Measurements from ENCODE around the gene NR1D2.
"Not testable (repeated sequence)": the region's sequence is repeated elsewhere in the genome, so short reads cannot be mapped to it uniquely, and the experiment has no call there.

NR1D2 gene

GRCh38 chr3:23944861-23945662, at the start of gene NR1D2:
NR1D2 (plus strand) TSS chr3:23945286; CDS start chr3:23945579, 293 bp downstream.
- no peaks in the 10 kb centered on the region for H3K27me3 Mint-ChIP-seq
- H3K27ac Mint-ChIP-seq = peak within 1 kb of the TSS; percentile 87
- no peaks in the 10 kb centered on the region for H3K9me3 Mint-ChIP-seq

GRCh38 chr3:23900744-23901143, 44.3 kb upstream of the NR1D2 start:
- Mint-ChIP-seq H3K36me3 (peaks cover 30% of the 10 kb centered on the region), H3K4me1 (no peaks in the 10 kb centered on the region), H3K4me3 (no peak overlapping the region)

More at GRCh38 chr3:23944861-23945662, at the start of gene NR1D2:
- peaks cover 47% of the 10 kb centered on the region for H3K4me1 Mint-ChIP-seq
- H3K36me3 Mint-ChIP-seq = peaks cover 2% of the 10 kb centered on the region
- H3K4me3 Mint-ChIP-seq = peak within 1 kb of the TSS; percentile 86

GRCh38 chr3:23904545-23904944, 40.5 kb upstream of the NR1D2 start:
- no peaks in the 10 kb centered on the region for H3K9me3 Mint-ChIP-seq
- H3K4me1 Mint-ChIP-seq = no peaks in the 10 kb centered on the region
- no peaks in the 10 kb centered on the region for H3K27me3 Mint-ChIP-seq
- peaks cover 21% of the 10 kb centered on the region for H3K36me3 Mint-ChIP-seq
- H3K27ac Mint-ChIP-seq = no peak overlapping the region
- no peak overlapping the region for H3K4me3 Mint-ChIP-seq

More at GRCh38 chr3:23900744-23901143, 44.3 kb upstream of the NR1D2 start:
- no peak overlapping the region for H3K27ac Mint-ChIP-seq
- H3K9me3 Mint-ChIP-seq = no peaks in the 10 kb centered on the region
- no peaks in the 10 kb centered on the region for H3K27me3 Mint-ChIP-seq

DNA sequence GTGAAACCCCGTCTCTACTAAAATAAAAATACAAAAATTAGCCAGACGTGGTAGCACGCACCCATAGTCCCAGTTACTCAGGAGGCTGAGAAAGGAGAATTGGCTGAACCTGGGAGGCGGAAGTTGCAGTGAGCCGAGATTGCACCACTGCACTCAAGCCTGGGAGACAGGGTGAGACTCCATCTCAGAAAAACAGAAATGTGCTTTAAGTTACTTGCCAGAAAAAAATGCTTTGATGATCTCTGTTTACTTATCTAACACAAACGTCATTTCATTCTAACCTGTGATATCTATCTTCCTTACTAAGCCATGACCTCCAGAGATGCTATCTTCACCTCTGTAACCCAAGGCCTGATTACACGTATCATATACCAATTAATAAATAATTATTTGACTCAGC, 35.7 kb upstream of the NR1D2 start:
- Mint-ChIP-seq H3K36me3 (peaks cover 15% of the 10 kb centered on the region), H3K4me1 (peaks cover 9% of the 10 kb centered on the region), H3K27ac (no peak overlapping the region), H3K9me3 (no peaks in the 10 kb centered on the region), H3K4me3 (no peak overlapping the region), H3K27me3 (no peaks in the 10 kb centered on the region)

- H3K27me3 Mint-ChIP-seq = no peaks in the 10 kb centered on the region
- H3K36me3 Mint-ChIP-seq = peaks cover 7% of the 10 kb centered on the region
- no peak overlapping the region for H3K27ac Mint-ChIP-seq
- H3K4me1 Mint-ChIP-seq = peaks cover 26% of the 10 kb centered on the region
- no peaks in the 10 kb centered on the region for H3K9me3 Mint-ChIP-seq
- no peak overlapping the region for H3K4me3 Mint-ChIP-seq
These were observed 33.7 kb upstream of the NR1D2 start for GRCh38 chr3:23911397-23911796.

GRCh38 chr3:23912335-23912734, 32.8 kb upstream of the NR1D2 start:
- Mint-ChIP-seq H3K36me3 (peaks cover 11% of the 10 kb centered on the region), H3K4me1 (peaks cover 26% of the 10 kb centered on the region)
- H3K27me3 Mint-ChIP-seq, H3K4me3 Mint-ChIP-seq, H3K27ac Mint-ChIP-seq, H3K9me3 Mint-ChIP-seq: not testable (repeated sequence)

- Mint-ChIP-seq H3K9me3 (no peaks in the 10 kb centered on the region), H3K27ac (no peak overlapping the region), H3K4me1 (peaks cover 26% of the 10 kb centered on the region), H3K36me3 (peaks cover 18% of the 10 kb centered on the region), H3K27me3 (no peaks in the 10 kb centered on the region), H3K4me3 (no peak overlapping the region)
These were observed 31.9 kb upstream of the NR1D2 start for GRCh38 chr3:23913182-23913581.

DNA sequence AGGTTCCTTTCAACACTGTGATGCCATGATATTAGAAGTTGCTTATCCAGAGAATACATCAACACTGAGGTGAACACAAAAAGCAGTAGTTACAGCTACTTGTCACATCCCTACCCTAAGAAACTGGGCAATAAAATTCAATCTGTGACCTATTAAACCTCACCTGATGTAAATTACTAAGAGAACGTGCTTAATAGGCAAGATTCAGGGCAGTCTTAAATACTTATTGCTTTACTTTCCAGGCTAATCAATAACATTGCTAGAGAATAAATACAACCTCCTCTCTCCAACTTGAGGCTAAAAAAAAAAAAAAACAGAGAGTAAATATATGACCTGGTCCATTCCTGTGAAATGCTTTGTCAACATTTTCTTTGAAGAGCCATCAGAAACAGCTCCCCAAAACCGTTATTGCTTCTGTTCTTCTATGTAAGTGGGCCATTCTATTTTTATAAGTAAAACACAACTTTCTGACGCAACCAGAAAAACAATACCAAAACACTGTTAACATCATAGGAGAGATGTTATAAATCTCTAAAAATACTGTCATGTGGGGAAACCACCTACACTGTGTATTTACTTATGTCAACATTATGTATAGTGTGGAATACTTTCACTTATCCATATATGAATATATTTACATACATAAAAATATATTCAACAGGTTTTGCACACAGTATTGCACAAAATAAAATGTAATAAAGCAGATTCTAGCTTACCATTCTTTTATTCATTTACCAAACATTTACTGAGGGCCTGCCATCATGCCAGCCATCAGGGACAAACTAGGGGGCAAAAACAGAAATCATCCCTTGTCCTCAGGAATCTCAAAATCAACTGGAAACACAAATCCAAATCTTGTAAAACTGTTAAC, 31.0 kb upstream of the NR1D2 start:
- Mint-ChIP-seq H3K4me3 (no peak overlapping the region), H3K27me3 (no peaks in the 10 kb centered on the region), H3K27ac (no peak overlapping the region), H3K36me3 (peaks cover 24% of the 10 kb centered on the region), H3K4me1 (peaks cover 35% of the 10 kb centered on the region), H3K9me3 (no peaks in the 10 kb centered on the region)

- Mint-ChIP-seq H3K27ac (no peak overlapping the region), H3K27me3 (no peaks in the 10 kb centered on the region), H3K4me1 (peaks cover 49% of the 10 kb centered on the region), H3K9me3 (no peaks in the 10 kb centered on the region), H3K36me3 (peaks cover 30% of the 10 kb centered on the region), H3K4me3 (peak overlapping the region; percentile 98)
These were observed 29.5 kb upstream of the NR1D2 start for GRCh38 chr3:23915537-23916108.

- H3K36me3 Mint-ChIP-seq = peaks cover 32% of the 10 kb centered on the region
- peak overlapping the region; percentile 98 for H3K4me3 Mint-ChIP-seq
- H3K27ac Mint-ChIP-seq = peak overlapping the region; percentile 99
- H3K4me1 Mint-ChIP-seq = peaks cover 51% of the 10 kb centered on the region
- no peaks in the 10 kb centered on the region for H3K27me3 Mint-ChIP-seq
- H3K9me3 Mint-ChIP-seq = no peaks in the 10 kb centered on the region
These were observed 28.8 kb upstream of the NR1D2 start for GRCh38 chr3:23916152-23916885.

- H3K27me3 Mint-ChIP-seq = no peaks in the 10 kb centered on the region
- H3K4me3 Mint-ChIP-seq = peak within 1 kb of the TSS; percentile 98
- peaks cover 52% of the 10 kb centered on the region for H3K4me1 Mint-ChIP-seq
- H3K36me3 Mint-ChIP-seq = peaks cover 32% of the 10 kb centered on the region
- peak within 1 kb of the TSS; percentile 99 for H3K27ac Mint-ChIP-seq
- no peaks in the 10 kb centered on the region for H3K9me3 Mint-ChIP-seq
These were observed 28.0 kb upstream of the NR1D2 start, which contains the start of the genes NKIRAS1 and RPL15 for GRCh38 chr3:23916886-23917678. NKIRAS1 (minus strand) TSS chr3:23916990; CDS start chr3:23910904, 6,086 bp downstream. RPL15 (plus strand) TSS chr3:23917132; CDS start chr3:23917860, 728 bp downstream.

DNA sequence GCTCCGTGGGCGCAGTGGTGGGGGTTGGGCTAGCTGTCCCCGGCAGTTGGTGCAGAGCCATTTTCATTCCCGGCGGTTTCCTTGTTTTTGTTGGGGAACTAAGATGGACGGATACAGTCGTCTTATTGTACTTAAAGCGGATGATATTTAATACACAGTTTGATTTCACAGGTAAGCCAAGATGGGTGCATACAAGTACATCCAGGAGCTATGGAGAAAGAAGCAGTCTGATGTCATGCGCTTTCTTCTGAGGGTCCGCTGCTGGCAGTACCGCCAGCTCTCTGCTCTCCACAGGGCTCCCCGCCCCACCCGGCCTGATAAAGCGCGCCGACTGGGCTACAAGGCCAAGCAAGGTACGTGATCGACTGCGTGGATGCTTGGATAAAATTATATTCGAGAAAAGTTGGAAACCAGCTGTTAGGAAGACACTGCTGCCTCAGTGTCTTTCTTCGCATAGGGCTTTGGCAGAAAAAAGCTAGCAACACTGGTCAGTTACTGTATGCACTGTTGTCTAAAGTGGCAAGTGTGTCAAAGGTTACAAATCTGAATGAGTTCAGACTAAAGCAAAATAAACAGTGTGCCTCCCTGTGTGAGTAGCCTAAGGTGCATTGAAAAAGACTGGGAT, 27.3 kb upstream of the NR1D2 start:
- not testable (repeated sequence) for H3K27me3 Mint-ChIP-seq, H3K9me3 Mint-ChIP-seq
- Mint-ChIP-seq H3K4me1 (peaks cover 49% of the 10 kb centered on the region), H3K36me3 (peaks cover 32% of the 10 kb centered on the region), H3K4me3 (peak overlapping the region; percentile 98), H3K27ac (peak overlapping the region; percentile 99)

GRCh38 chr3:23918331-23918730, 26.8 kb upstream of the NR1D2 start:
- Mint-ChIP-seq H3K27ac (peak overlapping the region; percentile 99), H3K4me3 (peak overlapping the region; percentile 98), H3K36me3 (peaks cover 32% of the 10 kb centered on the region), H3K4me1 (peaks cover 49% of the 10 kb centered on the region)
- H3K27me3 Mint-ChIP-seq, H3K9me3 Mint-ChIP-seq: not testable (repeated sequence)

GRCh38 chr3:23919628-23920027, 25.5 kb upstream of the NR1D2 start:
- Mint-ChIP-seq H3K9me3 (no peaks in the 10 kb centered on the region), H3K36me3 (peaks cover 32% of the 10 kb centered on the region), H3K27me3 (no peaks in the 10 kb centered on the region), H3K4me1 (peaks cover 41% of the 10 kb centered on the region), H3K27ac (no peak overlapping the region), H3K4me3 (peak overlapping the region; percentile 98)
